DND-41 (cell line): ENCODE results near the gene WDFY4.

Source experiments
- ATAC-seq: fragments of 200-7000 bp; cut with Tn5 transposase; 3 replicates; pipeline ENCODE4 v1.9.1; 2021; ENCODE audit warnings: low read depth; ENCODE audit not compliant: insufficient read depth
- DNase-seq: peaks from one replicate; pipeline ENCODE4 v3.0.0-alpha.2; 2020
- H2AFZ ChIP-seq: 2 replicates; pipeline ENCODE4 v1.6.0; 2012; ENCODE audit warnings: low read depth, low read length
- H3K27ac ChIP-seq: 2 replicates; pipeline ENCODE4 v1.5.1; 2012; ENCODE audit warnings: low read length, inconsistent platforms
- H3K27me3 ChIP-seq: fragments of 200-600 bp; sonication (generic); 2 replicates; pipeline ENCODE4 v1.6.0; 2012; ENCODE audit warnings: low read length, mild to moderate bottlenecking, inconsistent platforms; ENCODE audit not compliant: insufficient read depth, poor library complexity
- H3K36me3 ChIP-seq: 2 replicates; pipeline ENCODE4 v1.5.1; 2012; ENCODE audit warnings: low read length, inconsistent platforms; ENCODE audit not compliant: insufficient read depth
- H3K4me1 ChIP-seq: 2 replicates; pipeline ENCODE4 v1.5.1; 2012; ENCODE audit warnings: mild to moderate bottlenecking, low read length; ENCODE audit not compliant: insufficient read depth
- H3K4me2 ChIP-seq: 2 replicates; pipeline ENCODE4 v1.6.0; 2012; ENCODE audit warnings: mild to moderate bottlenecking, moderate library complexity, low read length, inconsistent platforms; ENCODE audit not compliant: insufficient read depth
- H3K4me3 ChIP-seq, 2 experiments: fragments of 200-600 bp in 1 of 2; shearing (Covaris generic) in 1 of 2; 2 replicates each; pipeline ENCODE4 v1.5.1; 2012 to 2016; ENCODE audit warnings: inconsistent platforms in 2 of 2, low read length in 2 of 2, mild to moderate bottlenecking in 2 of 2, low read depth in 1 of 2, moderate library complexity in 1 of 2
- H3K79me2 ChIP-seq: 2 replicates; pipeline ENCODE4 v1.6.0; 2012; ENCODE audit warnings: low read length, inconsistent platforms; ENCODE audit not compliant: insufficient read depth
- H3K9ac ChIP-seq: 2 replicates; pipeline ENCODE4 v1.6.0; 2012; ENCODE audit warnings: low read depth, mild to moderate bottlenecking, inconsistent platforms, low read length, moderate library complexity
- H3K9me3 ChIP-seq: 2 replicates; pipeline ENCODE4 v1.5.1; 2012; ENCODE audit warnings: low read length, moderate library complexity, mild to moderate bottlenecking, inconsistent platforms; ENCODE audit not compliant: insufficient read depth, severe bottlenecking
- H4K20me1 ChIP-seq: 2 replicates; pipeline ENCODE4 v1.6.0; 2012; ENCODE audit warnings: low read length; ENCODE audit not compliant: insufficient read depth
- CTCF ChIP-seq: IDR thresholded peaks from 2 replicates; pipeline ENCODE4 v1.5.1; 2012; ENCODE audit warnings: borderline replicate concordance, low read length, moderate library complexity, mild to moderate bottlenecking; ENCODE audit not compliant: poor library complexity, severe bottlenecking; ENCODE audit errors: extremely low read depth
- EZH2 ChIP-seq: IDR thresholded peaks from 3 replicates; pipeline ENCODE4 v1.6.1; 2012; ENCODE audit warnings: borderline replicate concordance, low read depth, mild to moderate bottlenecking, moderate library complexity, low read length, inconsistent platforms; ENCODE audit not compliant: severe bottlenecking

Gene WDFY4

GRCh38 chr10:48913674-48914073 is 229.0 kb downstream of the WDFY4 start:
- Histone ChIP-seq H2AFZ (no peak overlapping the region), H3K36me3 (no peaks in the 10 kb centered on the region), H3K4me3 (no peak overlapping the region), H3K27ac (no peak overlapping the region), H4K20me1 (no peaks in the 10 kb centered on the region), H3K4me1 (no peaks in the 10 kb centered on the region), H3K9ac (no peak overlapping the region), H3K9me3 (no peaks in the 10 kb centered on the region), H3K27me3 (peaks cover 3% of the 10 kb centered on the region), H3K4me2 (no peak overlapping the region), H3K79me2 (no peaks in the 10 kb centered on the region)
- no peak for ATAC-seq
- TF ChIP-seq EZH2, result no peak
- no peak for TF ChIP-seq CTCF
- no peak for DNase-seq

GRCh38 chr10:48923748-48924147 is 239.1 kb downstream of the WDFY4 start:
- Histone ChIP-seq H3K27me3 (peaks cover 3% of the 10 kb centered on the region), H3K9ac (no peak overlapping the region), H3K79me2 (no peaks in the 10 kb centered on the region), H3K4me1 (no peaks in the 10 kb centered on the region), H4K20me1 (no peaks in the 10 kb centered on the region), H3K4me2 (no peak overlapping the region), H2AFZ (no peak overlapping the region), H3K9me3 (no peaks in the 10 kb centered on the region), H3K27ac (no peak overlapping the region), H3K36me3 (no peaks in the 10 kb centered on the region), H3K4me3 (no peak overlapping the region)
- no peak for ATAC-seq
- no peak for DNase-seq
- TF ChIP-seq EZH2 (no peak), CTCF (no peak)

GRCh38 chr10:48924988-48925387 is 240.3 kb downstream of the WDFY4 start:
- TF ChIP-seq CTCF (no peak), EZH2 (no peak)
- H3K36me3 ChIP-seq, result no peaks in the 10 kb centered on the region

DNA sequence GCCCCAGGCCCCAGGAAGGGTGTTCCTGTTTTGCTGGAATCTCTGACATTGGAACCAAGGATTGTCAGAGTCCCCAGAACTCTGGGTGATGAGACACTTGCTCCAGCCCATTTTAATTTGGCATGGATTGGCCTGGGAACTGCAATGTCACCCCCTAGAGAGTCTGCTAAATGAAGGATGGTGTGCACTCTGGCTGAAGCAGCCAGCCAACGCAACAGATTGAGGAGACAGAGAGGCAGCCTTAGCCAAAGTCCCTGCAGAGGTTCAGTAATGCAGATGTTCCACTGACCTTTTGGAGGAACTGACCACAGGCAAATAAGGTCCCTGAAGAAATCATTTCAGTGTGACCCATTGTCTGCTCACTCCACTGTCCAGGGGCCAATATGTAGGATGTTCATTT is 241.6 kb downstream of the WDFY4 start:
- no peak overlapping the region for H3K4me3 ChIP-seq
- no peak overlapping the region for H3K27ac ChIP-seq
- H3K4me1 ChIP-seq, result no peaks in the 10 kb centered on the region
- H2AFZ ChIP-seq, result no peak overlapping the region
- no peaks in the 10 kb centered on the region for H3K9me3 ChIP-seq
- no peaks in the 10 kb centered on the region for H3K36me3 ChIP-seq
- TF ChIP-seq EZH2 (no peak), CTCF (no peak)
- H3K4me2 ChIP-seq, result no peak overlapping the region
- H3K79me2 ChIP-seq, result no peaks in the 10 kb centered on the region
- ATAC-seq (no peak), DNase-seq (no peak)
- H3K27me3 ChIP-seq, result no peaks in the 10 kb centered on the region
- H3K9ac ChIP-seq, result no peak overlapping the region
- no peaks in the 10 kb centered on the region for H4K20me1 ChIP-seq

More at GRCh38 chr10:48924988-48925387, 240.3 kb downstream of the WDFY4 start:
- no peak for ATAC-seq
- Histone ChIP-seq H3K79me2 (no peaks in the 10 kb centered on the region), H3K9me3 (no peaks in the 10 kb centered on the region), H4K20me1 (no peaks in the 10 kb centered on the region), H2AFZ (no peak overlapping the region), H3K27me3 (peaks cover 3% of the 10 kb centered on the region), H3K4me2 (no peak overlapping the region), H3K4me1 (no peaks in the 10 kb centered on the region), H3K9ac (no peak overlapping the region), H3K4me3 (no peak overlapping the region), H3K27ac (no peak overlapping the region)
- no peak for DNase-seq
